ENCODE results near the gene CHAF1A.

Gene CHAF1A

GRCh38 chr19:4441994-4442818 lies 39.8 kb downstream of the CHAF1A start:
- DNase-seq (ENCODE audit: low read depth): no peak

DNA sequence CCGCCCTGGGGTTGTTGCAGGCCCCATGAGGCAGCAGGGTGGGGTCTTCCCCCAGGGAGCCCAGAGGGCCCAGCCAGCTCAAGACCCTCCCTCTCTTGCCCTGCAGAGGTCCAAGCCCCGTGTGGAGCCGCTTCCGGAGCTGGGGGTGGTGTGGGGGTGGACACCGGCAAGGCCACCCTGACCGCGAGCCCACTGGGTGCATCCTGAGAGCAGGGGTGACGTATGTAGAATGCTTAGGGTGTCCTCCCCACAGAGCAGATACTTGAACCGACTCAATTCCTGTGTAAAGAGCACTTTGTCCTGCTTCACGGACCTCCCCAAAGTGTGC lies 40.3 kb downstream of the CHAF1A start:
- DNase-seq (ENCODE audit: low read depth): no peak

- no peak for DNase-seq (ENCODE audit: low read depth)
Measured at GRCh38 chr19:4443188-4443587, 40.7 kb downstream of the CHAF1A start.

- DNase-seq (ENCODE audit: low read depth): no peak
Measured at GRCh38 chr19:4443966-4444764, 41.7 kb downstream of the CHAF1A start.

- DNase-seq (ENCODE audit: low read depth): no peak
Measured at GRCh38 chr19:4444765-4445741, 42.6 kb downstream of the CHAF1A start.

DNA sequence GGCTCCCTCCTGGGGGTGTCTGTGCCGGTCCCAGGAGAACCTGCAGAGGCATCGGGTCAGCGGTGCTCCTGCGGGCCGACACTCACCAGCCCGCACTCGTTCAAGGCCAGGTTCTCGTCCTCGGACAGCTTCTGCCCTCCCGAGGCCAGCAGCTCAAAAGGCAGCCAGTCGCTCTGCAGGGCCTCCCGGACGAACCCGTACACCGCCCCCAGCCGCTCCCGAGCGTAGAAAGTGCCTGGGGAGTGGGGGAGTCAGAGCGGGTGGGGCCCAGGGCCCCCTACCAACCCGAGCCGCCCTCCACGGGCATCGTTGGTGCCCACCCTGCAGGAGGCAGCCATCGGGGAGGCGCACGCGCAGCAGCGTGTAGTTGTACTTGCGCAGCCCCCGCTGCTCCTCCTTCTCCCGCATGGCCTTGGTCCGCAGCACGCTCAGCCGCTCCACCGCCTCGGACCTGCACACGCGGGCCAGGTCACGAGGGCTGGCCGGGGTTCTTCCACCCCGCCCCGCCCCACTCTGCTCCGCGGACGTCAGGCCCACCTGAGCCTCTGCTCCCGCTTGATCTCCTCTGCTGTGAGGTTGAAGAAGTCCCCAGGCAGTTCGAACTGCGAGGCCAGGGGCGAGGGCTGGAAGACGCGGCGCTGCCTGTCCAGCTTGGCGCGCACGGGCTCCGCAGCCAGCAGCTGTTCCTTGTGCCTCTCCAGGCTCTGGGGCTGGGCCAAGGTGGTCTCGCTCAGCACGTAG lies 43.7 kb downstream of the CHAF1A start:
- no peak for DNase-seq (ENCODE audit: low read depth)

DNA sequence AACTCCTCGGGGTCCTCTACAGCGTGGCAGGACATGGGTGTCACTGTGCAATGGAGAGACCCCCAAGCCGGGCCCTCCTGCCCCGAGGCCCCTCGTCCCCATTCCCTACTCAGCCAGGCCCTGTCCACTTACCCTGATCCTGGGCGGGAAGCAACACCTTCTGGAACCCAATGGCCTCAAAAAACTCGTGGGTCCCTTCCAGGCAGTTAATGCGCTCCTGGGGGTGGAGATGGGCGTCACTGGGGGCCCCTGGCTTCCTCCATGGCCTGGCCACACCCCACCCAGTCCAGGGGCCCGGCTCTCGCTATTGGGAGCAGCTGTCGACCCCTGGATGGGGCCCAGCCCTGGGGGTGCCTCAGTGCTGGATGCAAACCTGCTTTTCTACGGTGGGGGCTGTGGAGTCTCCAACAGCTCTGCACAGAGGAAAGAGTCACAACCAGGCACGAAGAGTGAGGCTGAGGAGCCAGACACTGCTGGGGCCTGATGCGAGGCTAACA lies 44.3 kb downstream of the CHAF1A start:
- DNase-seq (ENCODE audit: low read depth): no peak

DNA sequence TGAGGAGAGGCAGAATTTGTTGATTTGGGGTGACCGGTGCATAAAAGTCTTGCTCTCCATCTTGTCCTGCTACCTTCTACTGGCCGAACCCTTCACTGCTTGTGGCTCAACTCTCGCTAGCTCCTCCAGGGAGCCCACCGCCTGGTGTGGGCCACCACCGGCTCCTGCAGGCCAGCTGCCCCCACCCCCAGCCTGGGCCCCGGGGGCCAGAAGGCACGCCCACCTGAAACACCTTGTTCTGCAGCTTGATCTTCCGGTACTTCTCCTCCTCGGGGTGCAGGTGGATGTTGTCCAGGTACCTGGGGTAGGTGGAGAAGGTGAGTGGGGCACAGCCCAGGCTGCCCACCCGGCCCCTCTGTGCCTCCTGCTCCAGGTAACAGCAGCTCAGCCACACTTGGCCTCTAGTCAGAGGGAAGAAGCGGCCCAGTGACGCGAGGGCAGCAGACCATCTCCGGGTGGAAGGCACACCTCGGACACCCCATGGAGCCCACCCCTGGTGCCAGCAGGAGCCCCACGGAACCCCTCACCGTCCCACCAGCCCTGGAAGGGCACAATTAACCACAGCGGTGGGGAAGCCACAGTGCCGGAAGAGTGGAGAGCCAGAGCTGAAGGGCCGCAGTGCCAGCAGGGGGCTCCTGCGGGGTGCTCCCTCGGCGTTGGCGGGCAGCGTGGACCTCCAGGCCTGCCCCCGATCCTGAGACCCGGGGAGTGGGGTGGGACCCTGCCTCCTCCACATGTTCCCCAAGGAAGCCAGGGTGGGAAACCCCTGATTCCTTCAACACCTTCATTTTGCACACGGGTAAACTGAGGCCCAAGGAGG lies 45.1 kb downstream of the CHAF1A start:
- no peak for DNase-seq (ENCODE audit: low read depth)

DNA sequence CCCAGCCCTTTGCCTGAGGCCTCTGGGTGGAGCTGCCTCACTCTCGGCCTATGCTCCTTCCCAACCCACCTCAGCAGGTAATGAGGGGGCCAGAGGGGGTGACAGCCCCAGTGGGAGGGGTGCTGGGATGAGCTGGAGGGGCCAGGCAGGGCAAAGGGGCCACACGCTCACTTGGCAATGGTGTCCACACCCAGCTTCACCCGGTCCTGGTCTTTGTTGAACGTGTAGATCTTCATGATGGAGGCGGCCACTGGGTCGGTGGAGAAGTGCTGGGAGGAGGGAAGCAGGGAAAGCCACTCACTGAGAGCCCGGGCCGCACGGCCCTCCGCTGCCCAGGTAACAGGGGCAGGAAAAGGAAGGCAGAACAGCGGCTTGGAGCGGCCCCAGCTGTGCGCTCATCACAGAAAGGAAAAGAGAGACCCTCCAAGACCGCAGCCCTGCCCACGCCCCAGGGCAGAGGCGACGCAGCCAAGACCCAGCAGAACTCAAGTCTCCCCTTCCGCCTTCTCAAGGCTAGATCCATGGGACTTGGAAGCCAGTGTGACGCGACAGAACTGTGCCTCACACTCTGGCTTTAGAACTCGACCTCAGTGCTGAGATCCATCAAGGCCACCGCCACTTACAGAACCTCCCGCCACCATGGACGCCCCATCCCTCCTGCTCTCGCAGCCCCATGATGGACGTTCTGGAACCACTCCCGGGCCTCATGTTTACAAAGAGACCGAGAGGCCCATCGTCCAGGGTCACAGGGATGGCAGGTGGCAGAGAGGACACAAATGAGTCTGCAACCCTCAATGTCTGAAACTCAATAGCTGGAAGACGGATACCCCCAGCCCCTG lies 45.9 kb downstream of the CHAF1A start:
- DNase-seq (ENCODE audit: low read depth): no peak

GRCh38 chr19:4449022-4449638 lies 46.7 kb downstream of the CHAF1A start:
- no peak for DNase-seq (ENCODE audit: low read depth)

GRCh38 chr19:4449639-4450028 lies 47.2 kb downstream of the CHAF1A start:
- no peak for DNase-seq (ENCODE audit: low read depth)

- DNase-seq (ENCODE audit: low read depth): no peak
Measured at GRCh38 chr19:4452230-4452990, 50.0 kb downstream of the CHAF1A start.

- no peak for DNase-seq (ENCODE audit: low read depth)
Measured at GRCh38 chr19:4453232-4454179, 51.1 kb downstream of the CHAF1A start.

GRCh38 chr19:4454747-4455718 lies 52.6 kb downstream of the CHAF1A start:
- DNase-seq (ENCODE audit: low read depth): no peak

DNA sequence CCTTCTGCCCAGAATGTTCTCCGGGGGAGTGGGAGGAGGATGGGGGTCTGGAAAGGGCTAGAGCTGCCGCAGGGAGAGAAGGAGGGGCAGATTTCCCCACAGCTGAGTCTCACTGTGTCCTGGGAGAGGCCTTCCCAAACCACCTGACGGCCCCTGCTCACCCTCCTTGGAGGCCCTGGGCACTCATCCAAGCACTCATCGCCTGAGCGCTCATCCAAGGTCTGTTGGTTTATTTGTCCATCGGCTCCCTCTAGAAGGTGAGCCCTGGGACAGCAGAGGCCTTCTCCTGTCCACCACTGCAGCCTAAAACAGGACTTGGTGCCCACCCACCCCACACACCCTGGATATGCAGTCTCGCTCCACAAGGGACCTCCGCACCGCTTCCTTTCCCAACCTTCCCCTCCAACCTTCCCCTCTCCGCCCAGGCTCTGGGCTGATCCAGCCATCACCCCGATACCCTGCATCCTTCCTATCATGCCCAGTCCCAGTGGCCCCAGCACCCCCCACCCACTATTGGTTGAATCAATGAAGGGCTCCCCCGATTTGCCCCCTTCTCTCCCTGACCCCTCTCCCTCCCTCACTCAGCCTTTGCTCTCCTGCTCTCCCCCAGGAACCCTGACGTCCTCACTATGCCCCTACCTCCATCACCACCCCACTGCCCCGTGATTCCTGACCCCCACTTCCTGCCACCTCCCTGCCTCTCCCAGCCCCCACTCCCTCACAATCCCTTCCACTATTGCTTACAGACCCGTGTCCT lies 53.5 kb downstream of the CHAF1A start:
- DNase-seq (ENCODE audit: low read depth): no peak

Measured in stimulated activated CD8-positive, alpha-beta memory T cell treated with anti-CD3 and anti-CD28 coated beads, Interleukin-12 subunit alpha, Interleukin-12 subunit beta, amount 100 ng/mL, for 4 hours (primary cell).